Transverse colon (tissue), 4 donors: ENCODE data around the gene DUOXA1.

Experiments used
- POLR2A ChIP-seq: fragments of 450-650 bp; IDR thresholded peaks from one replicate; pipeline ENCODE4 v1.6.1; 2016; ENCODE audit warnings: antibody characterized with exemption, mild to moderate bottlenecking, moderate library complexity
- POLR2AphosphoS5 ChIP-seq, 3 donors: sonication (generic); formaldehyde crosslinking; IDR thresholded peaks; one replicate each; pipeline ENCODE4 v1.6.1; 2016; ENCODE audit warnings: antibody characterized with exemption in 3 of 3
- TF ChIP-seq, protein P1 (sequence below), 5 experiments: fragments of 200-600 bp in 3 of 5; fragments of 450-650 bp in 2 of 5; sonication (generic) in 3 of 5; IDR thresholded peaks; 1 replicate in 2 of 5; 2 replicates in 3 of 5; pipeline ENCODE4 v1.5.1; 2016 to 2017; ENCODE audit warnings: antibody characterized with exemption in 5 of 5, inconsistent platforms in 3 of 5, mild to moderate bottlenecking in 2 of 5, moderate library complexity in 1 of 5

DNA sequence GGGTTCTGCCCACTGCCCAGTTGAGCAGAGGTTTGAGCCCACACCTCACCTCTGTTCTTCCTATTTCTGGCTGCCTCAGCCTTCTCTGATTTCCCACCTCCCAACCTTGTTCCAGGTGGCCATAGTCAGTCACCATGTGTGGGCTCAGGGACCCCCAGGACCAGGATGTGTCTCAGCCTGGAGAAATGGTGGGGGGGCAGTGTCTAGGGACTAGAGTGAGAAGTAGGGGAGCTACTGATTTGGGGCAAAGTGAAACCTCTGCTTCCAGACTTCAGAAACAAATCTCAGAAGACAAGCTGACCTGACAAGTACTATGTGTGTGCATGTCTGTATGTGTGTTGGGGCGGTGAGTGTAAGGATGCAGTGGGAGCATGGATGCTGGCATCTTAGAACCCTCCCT lies 35.2 kb upstream of the DUOXA1 start:
- no peak for TF ChIP-seq POLR2AphosphoS5 (IDR thresholded peaks at IDR 0.05)
- TF ChIP-seq, protein P1, sequence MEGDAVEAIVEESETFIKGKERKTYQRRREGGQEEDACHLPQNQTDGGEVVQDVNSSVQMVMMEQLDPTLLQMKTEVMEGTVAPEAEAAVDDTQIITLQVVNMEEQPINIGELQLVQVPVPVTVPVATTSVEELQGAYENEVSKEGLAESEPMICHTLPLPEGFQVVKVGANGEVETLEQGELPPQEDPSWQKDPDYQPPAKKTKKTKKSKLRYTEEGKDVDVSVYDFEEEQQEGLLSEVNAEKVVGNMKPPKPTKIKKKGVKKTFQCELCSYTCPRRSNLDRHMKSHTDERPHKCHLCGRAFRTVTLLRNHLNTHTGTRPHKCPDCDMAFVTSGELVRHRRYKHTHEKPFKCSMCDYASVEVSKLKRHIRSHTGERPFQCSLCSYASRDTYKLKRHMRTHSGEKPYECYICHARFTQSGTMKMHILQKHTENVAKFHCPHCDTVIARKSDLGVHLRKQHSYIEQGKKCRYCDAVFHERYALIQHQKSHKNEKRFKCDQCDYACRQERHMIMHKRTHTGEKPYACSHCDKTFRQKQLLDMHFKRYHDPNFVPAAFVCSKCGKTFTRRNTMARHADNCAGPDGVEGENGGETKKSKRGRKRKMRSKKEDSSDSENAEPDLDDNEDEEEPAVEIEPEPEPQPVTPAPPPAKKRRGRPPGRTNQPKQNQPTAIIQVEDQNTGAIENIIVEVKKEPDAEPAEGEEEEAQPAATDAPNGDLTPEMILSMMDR (IDR thresholded peaks at IDR 0.05): no peak
- TF ChIP-seq POLR2A: no peak
